Measurements from ENCODE around the gene RNF151.

- TF ChIP-seq CTCF (IDR thresholded peaks at IDR 0.05; ENCODE audit: low read depth, low read length) = no peak
- no peak for TF ChIP-seq POLR2A (IDR thresholded peaks at IDR 0.05; ENCODE audit: extremely low read depth, insufficient read length)
- TF ChIP-seq MAX (IDR thresholded peaks at IDR 0.05; ENCODE audit: low read depth, low read length) = no peak
- TF ChIP-seq MYC (IDR thresholded peaks at IDR 0.05; ENCODE audit: low read depth, low read length) = no peak
Measured at GRCh38 chr16:1998852-1999801, 32.5 kb downstream of the RNF151 start.
